HepG2 (cell line): ENCODE data around the gene BBC3. TPM values are rescaled to one million over a fixed set of nuclear protein-coding genes. Genes with fewer than 3 reads are reported as not detected.

Experiments
- ATF7-NPFF ChIP-seq: sonication (generic); formaldehyde crosslinking; IDR thresholded peaks from 2 replicates; pipeline ENCODE4 v1.8.1; 2023; ENCODE audit warnings: mild to moderate bottlenecking, low read depth, missing genetic modification reagents, moderate library complexity
- CBX1 ChIP-seq: IDR thresholded peaks from one replicate; pipeline ENCODE4 v1.6.1; 2016; ENCODE audit warnings: antibody characterized with exemption, low read depth
- FOXK1 ChIP-seq: sonication (generic); formaldehyde crosslinking; IDR thresholded peaks from 2 replicates; pipeline ENCODE4 v1.4.0; 2020; ENCODE audit warnings: low read depth, missing genetic modification reagents, borderline replicate concordance
- KLF15 ChIP-seq: sonication (generic); formaldehyde crosslinking; IDR thresholded peaks from 2 replicates; pipeline ENCODE4 v1.8.1; 2023; ENCODE audit warnings: borderline replicate concordance, mild to moderate bottlenecking, inconsistent platforms, missing genetic modification reagents, mixed read lengths
- KMT2A ChIP-seq: sonication (generic); formaldehyde crosslinking; IDR thresholded peaks from 2 replicates; pipeline ENCODE4 v1.4.0; 2020; ENCODE audit warnings: missing genetic modification reagents
- MAFF ChIP-seq: IDR thresholded peaks from 2 replicates; pipeline ENCODE4 v1.6.1; 2011; ENCODE audit warnings: low read depth, low read length, improper control_type of control experiment
- MED8 ChIP-seq: sonication (generic); formaldehyde crosslinking; IDR thresholded peaks from 2 replicates; pipeline ENCODE4 v1.8.1; 2023; ENCODE audit warnings: mild to moderate bottlenecking, missing genetic modification reagents; ENCODE audit not compliant: insufficient replicate concordance
- NONO ChIP-seq, 2 experiments: fragments of 450-650 bp in 1 of 2; sonication (generic) in 1 of 2; formaldehyde crosslinking in 1 of 2; IDR thresholded peaks in 1 of 2; conservative IDR thresholded peaks in 1 of 2; 2 replicates each; pipeline versions ENCODE4 v1.6.1 to v1.8.0; 2017 to 2022; ENCODE audit warnings: mild to moderate bottlenecking in 1 of 2, missing genetic modification reagents in 1 of 2, moderate library complexity in 1 of 2
- PHF5A ChIP-seq: IDR thresholded peaks from one replicate; pipeline ENCODE4 v1.6.1; 2018; ENCODE audit warnings: low read depth, missing genetic modification reagents; ENCODE audit not compliant: unreplicated experiment
- ZBTB42 ChIP-seq: sonication (generic); formaldehyde crosslinking; IDR thresholded peaks from 2 replicates; pipeline ENCODE4 v1.5.0; 2020; ENCODE audit warnings: mild to moderate bottlenecking, missing genetic modification reagents
- ZKSCAN1 ChIP-seq: fragments of 150-350 bp; IDR thresholded peaks from 2 replicates; pipeline ENCODE4 v1.6.1; 2014; ENCODE audit warnings: low read length
- ZNF652 ChIP-seq: IDR thresholded peaks from 2 replicates; pipeline ENCODE4 v1.6.1; 2016; ENCODE audit warnings: low read depth, borderline replicate concordance
- ZNF678 ChIP-seq: sonication (generic); formaldehyde crosslinking; IDR thresholded peaks from 2 replicates; pipeline ENCODE4 v1.4.0; 2020; ENCODE audit warnings: mild to moderate bottlenecking, missing genetic modification reagents
- ZNF772 ChIP-seq: sonication (generic); formaldehyde crosslinking; IDR thresholded peaks from 2 replicates; pipeline ENCODE4 v1.5.0; 2020; ENCODE audit warnings: mild to moderate bottlenecking, missing genetic modification reagents
- polyA plus RNA-seq, 8 experiments: library from polyadenylated mRNA; depleted of rRNA in 3 of 8; stranded (reverse) in 7 of 8; unstranded in 1 of 8; fragments of >200 nt; fragmentation: Illumina TruSeq in 4 of 8; extraction: Trizol in 4 of 8; gene quantifications; 2 replicates each; pipeline versions ENCODE4 v1.2.1 to v1.2.3, GENCODE V29; 2011 to 2016; ENCODE audit warnings: low read depth in 4 of 8, missing spikeins in 1 of 8, mixed read lengths in 1 of 8; ENCODE audit not compliant: insufficient read depth in 1 of 8
- total RNA-seq, 5 experiments: library from RNA; depleted of rRNA; stranded (reverse); fragments of >200 nt; fragmentation: Illumina TruSeq; extraction: Trizol; gene quantifications; 2 replicates each; pipeline ENCODE4 v1.2.3, GENCODE V29; 2016; ENCODE audit warnings: low read depth in 1 of 5
- TF ChIP-seq, protein P1 (sequence below): fragments of 450-650 bp; IDR thresholded peaks from 2 replicates; pipeline ENCODE4 v1.6.1; 2017
- TF ChIP-seq, protein P2 (sequence below): sonication (generic); formaldehyde crosslinking; IDR thresholded peaks from 2 replicates; pipeline ENCODE4 v1.4.0; 2020; ENCODE audit warnings: mild to moderate bottlenecking, missing genetic modification reagents
- TF ChIP-seq, protein P3 (sequence below), 2 experiments: IDR thresholded peaks; 2 replicates each; pipeline ENCODE4 v1.6.1; 2011 to 2012; ENCODE audit warnings: low read length in 2 of 2, borderline replicate concordance in 1 of 2, low read depth in 1 of 2, mild to moderate bottlenecking in 1 of 2, moderate library complexity in 1 of 2
- TF ChIP-seq, protein P4 (sequence below): sonication (generic); formaldehyde crosslinking; conservative IDR thresholded peaks from 2 replicates; pipeline ENCODE4 v1.4.0; 2020; ENCODE audit warnings: mild to moderate bottlenecking, missing genetic modification reagents, moderate library complexity

The BBC3 gene
- total and polyA plus RNA-seq, 2 of the 13 experiments (the other 11 are each of a cell fraction or from before 2014, with no cell fraction given): 6.1 to 8.8 TPM

DNA sequence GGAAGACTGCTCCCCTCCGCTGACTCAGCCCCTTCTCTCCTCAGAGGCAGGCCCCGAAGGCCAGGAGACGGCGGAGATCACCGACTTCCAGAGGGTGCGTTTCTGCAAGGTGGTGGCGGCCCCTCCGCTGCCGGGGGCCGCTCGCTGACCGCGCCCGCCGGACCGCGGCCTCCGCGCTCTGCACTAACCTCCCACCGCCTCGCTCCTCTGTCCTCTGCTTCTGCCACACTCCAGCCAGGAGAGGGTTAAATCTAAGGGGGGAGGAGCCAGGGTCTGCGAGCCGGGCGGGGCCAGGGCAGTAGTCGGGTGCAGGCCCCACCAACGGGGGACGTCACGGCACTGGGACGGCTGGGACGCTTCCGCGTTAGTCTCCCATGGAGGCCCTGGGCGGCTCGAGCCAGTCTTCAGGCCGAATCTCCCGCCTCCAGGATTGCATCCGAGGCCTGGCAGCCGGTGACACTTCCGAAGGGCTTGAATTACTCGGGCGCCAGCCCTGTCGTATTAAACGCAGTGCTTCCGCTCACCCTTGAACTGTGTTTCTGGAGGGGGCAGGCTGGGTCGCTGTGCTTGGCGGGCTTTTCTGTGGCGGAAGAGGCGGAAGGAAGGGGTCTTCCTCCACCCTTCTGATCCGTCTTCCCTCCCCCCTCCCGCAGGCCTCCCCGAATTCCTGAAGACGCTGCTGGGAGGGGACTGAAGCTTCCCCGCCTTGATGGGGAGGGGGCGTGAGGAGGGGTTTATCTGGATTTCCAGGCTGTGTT lies 42.5 kb upstream of the BBC3 start (continued):
- TF ChIP-seq ZKSCAN1: no peak
- TF ChIP-seq, protein P1, sequence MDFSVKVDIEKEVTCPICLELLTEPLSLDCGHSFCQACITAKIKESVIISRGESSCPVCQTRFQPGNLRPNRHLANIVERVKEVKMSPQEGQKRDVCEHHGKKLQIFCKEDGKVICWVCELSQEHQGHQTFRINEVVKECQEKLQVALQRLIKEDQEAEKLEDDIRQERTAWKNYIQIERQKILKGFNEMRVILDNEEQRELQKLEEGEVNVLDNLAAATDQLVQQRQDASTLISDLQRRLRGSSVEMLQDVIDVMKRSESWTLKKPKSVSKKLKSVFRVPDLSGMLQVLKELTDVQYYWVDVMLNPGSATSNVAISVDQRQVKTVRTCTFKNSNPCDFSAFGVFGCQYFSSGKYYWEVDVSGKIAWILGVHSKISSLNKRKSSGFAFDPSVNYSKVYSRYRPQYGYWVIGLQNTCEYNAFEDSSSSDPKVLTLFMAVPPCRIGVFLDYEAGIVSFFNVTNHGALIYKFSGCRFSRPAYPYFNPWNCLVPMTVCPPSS: no peak
- TF ChIP-seq ATF7-NPFF: peak; percentile 79
- TF ChIP-seq, protein P2, sequence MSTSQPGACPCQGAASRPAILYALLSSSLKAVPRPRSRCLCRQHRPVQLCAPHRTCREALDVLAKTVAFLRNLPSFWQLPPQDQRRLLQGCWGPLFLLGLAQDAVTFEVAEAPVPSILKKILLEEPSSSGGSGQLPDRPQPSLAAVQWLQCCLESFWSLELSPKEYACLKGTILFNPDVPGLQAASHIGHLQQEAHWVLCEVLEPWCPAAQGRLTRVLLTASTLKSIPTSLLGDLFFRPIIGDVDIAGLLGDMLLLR (CRISPR knock-in tag): peak; percentile 44; the same call in 1 of the 2 replicates
- TF ChIP-seq, protein P3, sequence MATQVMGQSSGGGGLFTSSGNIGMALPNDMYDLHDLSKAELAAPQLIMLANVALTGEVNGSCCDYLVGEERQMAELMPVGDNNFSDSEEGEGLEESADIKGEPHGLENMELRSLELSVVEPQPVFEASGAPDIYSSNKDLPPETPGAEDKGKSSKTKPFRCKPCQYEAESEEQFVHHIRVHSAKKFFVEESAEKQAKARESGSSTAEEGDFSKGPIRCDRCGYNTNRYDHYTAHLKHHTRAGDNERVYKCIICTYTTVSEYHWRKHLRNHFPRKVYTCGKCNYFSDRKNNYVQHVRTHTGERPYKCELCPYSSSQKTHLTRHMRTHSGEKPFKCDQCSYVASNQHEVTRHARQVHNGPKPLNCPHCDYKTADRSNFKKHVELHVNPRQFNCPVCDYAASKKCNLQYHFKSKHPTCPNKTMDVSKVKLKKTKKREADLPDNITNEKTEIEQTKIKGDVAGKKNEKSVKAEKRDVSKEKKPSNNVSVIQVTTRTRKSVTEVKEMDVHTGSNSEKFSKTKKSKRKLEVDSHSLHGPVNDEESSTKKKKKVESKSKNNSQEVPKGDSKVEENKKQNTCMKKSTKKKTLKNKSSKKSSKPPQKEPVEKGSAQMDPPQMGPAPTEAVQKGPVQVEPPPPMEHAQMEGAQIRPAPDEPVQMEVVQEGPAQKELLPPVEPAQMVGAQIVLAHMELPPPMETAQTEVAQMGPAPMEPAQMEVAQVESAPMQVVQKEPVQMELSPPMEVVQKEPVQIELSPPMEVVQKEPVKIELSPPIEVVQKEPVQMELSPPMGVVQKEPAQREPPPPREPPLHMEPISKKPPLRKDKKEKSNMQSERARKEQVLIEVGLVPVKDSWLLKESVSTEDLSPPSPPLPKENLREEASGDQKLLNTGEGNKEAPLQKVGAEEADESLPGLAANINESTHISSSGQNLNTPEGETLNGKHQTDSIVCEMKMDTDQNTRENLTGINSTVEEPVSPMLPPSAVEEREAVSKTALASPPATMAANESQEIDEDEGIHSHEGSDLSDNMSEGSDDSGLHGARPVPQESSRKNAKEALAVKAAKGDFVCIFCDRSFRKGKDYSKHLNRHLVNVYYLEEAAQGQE (IDR thresholded peaks at IDR 0.05; ENCODE audit: borderline replicate concordance in 1 of 2, low read depth in 1 of 2, low read length in 2 of 2): no peak
- 0 out of 2 replicates have a peak, but pooled peaks have one; percentile 29 for TF ChIP-seq FOXK1 (CRISPR knock-in tag)
- TF ChIP-seq PHF5A: no peak
- no peak for TF ChIP-seq KLF15 (CRISPR knock-in tag)
- peak; percentile 61; the same call in 1 of the 2 replicates for TF ChIP-seq KMT2A (CRISPR knock-in tag)
- no peak for TF ChIP-seq ZBTB42 (CRISPR knock-in tag)
- peak; percentile 99 for TF ChIP-seq ZNF652 (CRISPR knock-in tag)
- TF ChIP-seq NONO (IDR thresholded peaks at IDR 0.05): no peak
- TF ChIP-seq NONO (CRISPR knock-in tag; conservative IDR thresholded peaks at IDR 0.05): peak; percentile 70; the same call in 1 of the 2 replicates
- TF ChIP-seq ZNF772: peak; percentile 76; the same call in 1 of the 2 replicates
- no peak for TF ChIP-seq CBX1
- no peak for TF ChIP-seq MAFF
- TF ChIP-seq, protein P4, sequence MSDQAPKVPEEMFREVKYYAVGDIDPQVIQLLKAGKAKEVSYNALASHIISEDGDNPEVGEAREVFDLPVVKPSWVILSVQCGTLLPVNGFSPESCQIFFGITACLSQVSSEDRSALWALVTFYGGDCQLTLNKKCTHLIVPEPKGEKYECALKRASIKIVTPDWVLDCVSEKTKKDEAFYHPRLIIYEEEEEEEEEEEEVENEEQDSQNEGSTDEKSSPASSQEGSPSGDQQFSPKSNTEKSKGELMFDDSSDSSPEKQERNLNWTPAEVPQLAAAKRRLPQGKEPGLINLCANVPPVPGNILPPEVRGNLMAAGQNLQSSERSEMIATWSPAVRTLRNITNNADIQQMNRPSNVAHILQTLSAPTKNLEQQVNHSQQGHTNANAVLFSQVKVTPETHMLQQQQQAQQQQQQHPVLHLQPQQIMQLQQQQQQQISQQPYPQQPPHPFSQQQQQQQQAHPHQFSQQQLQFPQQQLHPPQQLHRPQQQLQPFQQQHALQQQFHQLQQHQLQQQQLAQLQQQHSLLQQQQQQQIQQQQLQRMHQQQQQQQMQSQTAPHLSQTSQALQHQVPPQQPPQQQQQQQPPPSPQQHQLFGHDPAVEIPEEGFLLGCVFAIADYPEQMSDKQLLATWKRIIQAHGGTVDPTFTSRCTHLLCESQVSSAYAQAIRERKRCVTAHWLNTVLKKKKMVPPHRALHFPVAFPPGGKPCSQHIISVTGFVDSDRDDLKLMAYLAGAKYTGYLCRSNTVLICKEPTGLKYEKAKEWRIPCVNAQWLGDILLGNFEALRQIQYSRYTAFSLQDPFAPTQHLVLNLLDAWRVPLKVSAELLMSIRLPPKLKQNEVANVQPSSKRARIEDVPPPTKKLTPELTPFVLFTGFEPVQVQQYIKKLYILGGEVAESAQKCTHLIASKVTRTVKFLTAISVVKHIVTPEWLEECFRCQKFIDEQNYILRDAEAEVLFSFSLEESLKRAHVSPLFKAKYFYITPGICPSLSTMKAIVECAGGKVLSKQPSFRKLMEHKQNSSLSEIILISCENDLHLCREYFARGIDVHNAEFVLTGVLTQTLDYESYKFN (CRISPR knock-in tag): peak; percentile 63
- TF ChIP-seq ZNF678 (CRISPR knock-in tag): no peak
- TF ChIP-seq MED8: peak; percentile 84
